Left lobe of liver (tissue), 2 donors: ENCODE measurements around the gene RFT1. TPM values are rescaled to one million over a fixed set of nuclear protein-coding genes. Genes with fewer than 3 reads are reported as not detected.
"Not testable (repeated sequence)": the region's sequence is repeated elsewhere in the genome, so short reads cannot be mapped to it uniquely, and the experiment has no call there.

Source experiments
- ATAC-seq: fragments of 200-7000 bp; cut with Tn5 transposase; one replicate; pipeline ENCODE4 v1.9.1; 2020; ENCODE audit warnings: mild to moderate bottlenecking, moderate library complexity
- DNase-seq: peaks from one replicate; pipeline ENCODE4 v3.0.0-alpha.2; 2020; ENCODE audit warnings: low spot score
- total RNA-seq: library from RNA; stranded (reverse); gene quantifications from one replicate; pipeline ENCODE4 v1.2.1, GENCODE V29; 2021
- donor health status: DM: no; HTN: no; CAD: no; lungs with moderate emphysema.
- donor health status: DM: no; HTN: yes; CAD: no.

Gene RFT1
- total RNA-seq, 1 donor from 2014 or later, result 11.8 TPM

- DNase-seq (peak; percentile 84), ATAC-seq (peak; percentile 89)
Measured at GRCh38 chr3:53072653-53073552, 57.3 kb downstream of the RFT1 start.

DNA sequence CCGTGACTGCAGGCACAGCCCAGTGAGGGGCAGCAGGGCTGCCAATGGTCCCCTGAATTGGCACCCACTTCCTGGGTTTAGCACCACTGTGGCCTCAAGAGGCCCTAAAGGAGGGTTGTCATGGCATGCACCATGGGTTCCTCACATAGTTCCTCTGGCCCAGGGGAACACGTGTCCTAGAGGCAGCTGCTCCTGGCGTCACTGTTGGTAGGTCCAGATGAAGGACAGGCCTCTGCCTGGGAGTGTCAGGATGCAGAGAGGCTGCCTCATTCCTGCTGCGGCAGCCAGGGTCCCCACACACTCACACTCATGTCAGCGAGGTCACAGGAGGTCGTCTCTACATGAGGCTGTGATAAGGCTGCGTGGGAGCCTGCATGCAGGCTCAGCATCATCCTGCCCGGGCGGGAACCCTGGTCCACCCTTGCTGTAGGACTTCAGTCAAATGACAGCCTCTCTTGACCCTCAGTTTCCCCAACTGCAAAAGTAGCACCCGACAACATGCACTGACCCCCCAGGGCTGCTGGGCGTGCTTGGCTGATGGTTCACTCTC is 58.3 kb downstream of the RFT1 start:
- DNase-seq (peak; percentile 45), ATAC-seq (no peak)

DNA sequence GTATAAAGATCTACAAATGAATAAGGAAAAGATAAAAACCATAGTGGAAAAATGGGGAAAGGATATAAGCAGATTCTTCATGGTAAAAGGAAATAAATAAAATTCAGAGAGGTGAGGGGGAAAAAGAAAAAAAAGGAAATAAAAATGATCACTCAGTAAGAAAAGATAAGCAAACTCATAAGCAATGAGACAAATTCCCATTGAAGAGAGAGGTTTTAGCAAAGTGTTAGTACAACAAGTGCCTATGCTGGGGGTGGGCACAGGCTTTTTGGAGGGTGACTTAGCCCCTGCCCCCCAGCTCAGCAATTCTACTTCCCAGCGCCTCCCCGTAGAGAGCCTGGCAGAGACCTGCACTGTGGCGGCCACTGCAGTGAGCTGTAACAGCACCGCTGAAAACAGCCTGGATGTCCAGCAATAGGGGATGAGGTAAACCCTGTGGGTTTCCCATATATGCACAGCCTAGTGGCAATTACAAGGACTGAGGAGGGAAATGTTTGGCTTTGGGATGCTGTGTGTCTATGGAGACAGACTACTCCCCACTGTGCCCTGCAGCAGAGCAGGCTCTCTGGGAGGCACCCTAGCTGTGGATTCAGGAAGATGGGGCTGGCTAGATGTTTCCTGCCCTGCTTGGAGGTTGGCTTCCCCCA is 60.7 kb downstream of the RFT1 start:
- DNase-seq (peak; percentile 18), ATAC-seq (no peak)

- DNase-seq (peak; percentile 28), ATAC-seq (no peak)
Measured at GRCh38 chr3:53068176-53068575, 62.1 kb downstream of the RFT1 start.

GRCh38 chr3:53067567-53067966 is 62.7 kb downstream of the RFT1 start:
- DNase-seq (no peak), ATAC-seq (no peak)

DNA sequence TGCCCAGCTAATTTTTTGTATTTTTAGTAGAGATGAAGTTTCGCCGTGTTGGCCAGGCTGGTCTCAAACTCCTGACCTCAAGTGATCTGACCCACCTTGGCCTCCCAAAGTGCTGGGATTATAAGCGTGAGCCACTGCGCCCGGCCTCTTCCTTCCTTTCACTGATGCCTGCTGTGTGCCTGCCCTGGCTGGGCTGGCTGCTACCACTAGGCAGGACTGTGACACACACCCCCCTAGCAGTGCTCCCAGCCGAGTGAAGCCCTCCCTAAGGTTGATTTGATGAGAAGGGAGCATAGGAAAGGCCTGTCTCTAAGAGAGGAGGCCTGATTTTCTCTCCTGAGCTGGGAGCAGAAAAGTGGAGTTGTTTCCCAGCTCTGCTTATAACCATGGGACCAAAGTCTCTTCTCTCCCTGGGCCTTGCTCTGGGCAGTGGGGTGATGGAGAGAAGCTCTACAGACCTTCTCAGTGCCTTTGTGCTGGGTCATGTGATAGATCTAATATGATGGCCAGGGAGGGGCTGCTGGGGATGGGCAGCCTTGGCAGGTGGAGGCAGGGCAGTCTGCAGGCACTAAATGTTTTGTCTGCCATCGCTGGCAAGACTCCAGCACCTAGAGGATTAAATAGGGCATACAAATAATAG is 64.3 kb downstream of the RFT1 start:
- ATAC-seq, result peak; percentile 33
- DNase-seq, result peak; percentile 33

DNA sequence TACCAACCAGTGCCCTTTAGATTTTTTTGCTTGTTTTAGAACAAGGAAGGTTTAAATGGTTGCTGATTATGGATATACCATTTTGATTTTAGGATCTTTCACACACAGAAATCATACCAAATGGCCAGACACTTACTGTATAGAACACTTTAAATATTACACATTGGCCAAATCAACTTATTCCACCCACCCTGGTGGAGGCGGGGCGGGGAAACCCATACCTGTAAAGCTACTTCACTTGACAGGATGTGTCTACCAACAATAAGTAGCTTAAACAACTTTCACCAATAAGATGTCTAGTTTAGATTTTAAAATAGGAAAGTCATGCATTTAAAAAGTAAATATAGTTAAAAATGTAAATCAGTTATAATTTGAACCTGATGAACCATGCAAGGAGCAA is 67.3 kb downstream of the RFT1 start:
- DNase-seq (no peak), ATAC-seq (no peak)

DNA sequence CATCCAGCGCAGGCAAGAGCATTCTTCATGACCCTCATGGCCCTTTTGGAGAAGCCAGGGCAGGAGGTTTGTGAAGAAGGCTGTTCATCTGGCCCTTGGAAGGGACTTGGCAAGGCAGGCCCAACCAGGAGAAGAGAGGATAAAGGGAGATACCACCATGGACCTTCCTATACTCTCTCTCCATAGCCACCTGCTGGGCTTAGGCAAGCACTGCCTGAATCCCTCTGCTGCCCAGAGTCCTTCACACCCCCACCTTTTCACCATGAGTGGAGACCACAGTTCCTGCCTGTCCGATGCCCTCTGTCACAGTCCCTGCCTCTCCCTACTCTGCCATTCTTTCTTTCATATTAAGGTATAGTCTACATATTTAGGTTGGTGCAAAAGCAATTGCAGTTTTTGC is 73.8 kb downstream of the RFT1 start:
- ATAC-seq, result peak; percentile 84
- DNase-seq, result peak; percentile 33

- ATAC-seq, DNase-seq: not testable (repeated sequence)
Measured at GRCh38 chr3:53054233-53054632, 76.0 kb downstream of the RFT1 start.

GRCh38 chr3:53051929-53052328 is 78.3 kb downstream of the RFT1 start:
- DNase-seq, result no peak
- no peak for ATAC-seq

- DNase-seq (peak; percentile 52), ATAC-seq (peak; percentile 47)
Measured at GRCh38 chr3:53049987-53050386, 80.2 kb downstream of the RFT1 start.

DNA sequence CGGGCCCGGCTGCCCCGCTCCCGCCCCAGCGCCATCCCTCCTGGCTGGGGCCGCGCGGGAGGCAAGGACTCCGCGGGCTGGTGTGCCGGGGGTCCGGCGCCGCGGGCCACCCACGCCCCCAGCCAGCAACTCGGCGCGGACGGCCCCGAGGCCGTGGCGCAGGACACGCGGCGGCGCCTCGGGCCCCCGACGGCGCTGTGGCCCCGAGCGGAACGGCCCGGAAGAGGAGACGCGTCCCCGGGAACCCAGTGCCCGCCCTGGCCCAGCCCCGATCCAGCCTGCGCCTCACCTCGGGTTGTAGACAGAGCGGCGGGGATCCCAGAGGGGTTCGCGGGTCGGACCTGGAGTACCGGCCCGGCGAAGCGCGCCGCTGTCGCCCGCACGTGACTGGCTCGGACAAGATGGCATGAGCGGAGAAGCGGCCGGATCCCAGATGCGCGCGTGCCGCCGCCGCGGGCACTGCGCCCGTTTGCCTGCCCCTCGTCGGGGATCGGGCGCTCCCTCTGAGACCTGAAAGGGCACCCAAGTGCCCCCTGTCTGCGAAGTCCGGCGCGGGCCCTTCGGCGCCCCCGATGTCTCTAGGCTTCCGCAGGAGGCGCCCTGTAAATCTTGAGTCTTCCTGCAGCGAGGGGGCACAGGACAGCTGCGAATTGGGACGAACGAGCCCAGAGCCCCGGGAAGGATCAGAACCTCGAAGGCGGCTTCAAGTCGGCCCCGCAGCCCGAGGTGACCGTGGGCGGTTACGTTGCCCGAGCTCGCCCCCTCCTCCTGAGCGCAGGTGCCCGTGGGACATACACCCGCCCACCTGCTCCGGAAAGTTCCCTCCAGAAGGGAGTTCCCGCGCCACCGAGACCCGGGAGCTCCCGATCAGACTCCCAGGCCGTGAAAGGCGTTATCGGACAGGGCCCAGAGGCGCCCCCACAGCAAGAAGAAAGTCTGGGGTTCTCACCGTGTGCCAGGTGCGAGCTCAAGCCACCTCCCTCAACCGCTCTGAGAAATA is 83.8 kb downstream of the RFT1 start:
- DNase-seq (peak; percentile 68), ATAC-seq (peak; percentile 21)

GRCh38 chr3:53045518-53046170 is 84.6 kb downstream of the RFT1 start, which contains the start of gene SFMBT1:
TSS of gene SFMBT1 (minus strand) at chr3:53046073. CDS start at chr3:52969128, 76,945 bp downstream.
- ATAC-seq (peak; percentile 70), DNase-seq (peak; percentile 78)

DNA sequence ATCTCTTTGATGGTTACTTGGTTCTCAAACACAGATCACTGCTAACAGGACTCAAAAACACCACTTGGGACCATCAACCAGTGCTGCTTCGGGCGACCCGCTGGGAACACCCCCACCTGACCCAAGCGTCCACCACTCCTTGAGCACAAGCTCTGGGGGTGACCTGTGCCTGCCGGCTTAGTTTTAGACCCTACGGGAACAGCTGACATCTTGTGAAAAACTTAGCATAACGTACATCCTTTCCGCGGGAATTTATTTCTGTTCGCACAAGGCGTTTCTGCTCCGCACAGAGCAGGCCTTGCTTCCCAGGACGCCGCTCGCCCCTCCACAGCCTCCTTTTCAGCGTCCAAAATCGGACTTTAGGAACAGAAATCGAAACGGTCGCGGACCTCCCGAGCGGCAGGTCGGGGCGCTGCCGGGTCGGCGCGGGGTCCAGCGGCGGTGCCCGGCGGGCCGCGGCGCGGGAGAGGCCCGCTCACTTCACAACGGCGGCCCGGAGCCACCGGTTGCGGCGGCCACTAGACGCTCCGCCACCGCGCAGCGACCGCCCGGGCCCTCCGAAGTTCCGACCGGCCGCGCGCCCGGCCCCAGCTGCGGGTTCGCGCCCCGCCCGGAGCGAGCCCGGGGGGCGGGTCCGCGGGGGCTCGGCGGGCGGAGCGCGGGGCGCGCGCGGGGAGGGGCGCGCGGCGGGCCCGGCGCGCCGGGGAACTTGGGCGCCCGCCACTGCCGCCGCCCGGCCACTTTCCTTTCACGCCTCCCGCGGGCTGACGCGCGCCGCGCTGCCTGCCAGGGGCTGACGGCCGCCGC is 85.3 kb downstream of the RFT1 start:
- ATAC-seq (peak; percentile 73), DNase-seq (peak; percentile 82)

DNA sequence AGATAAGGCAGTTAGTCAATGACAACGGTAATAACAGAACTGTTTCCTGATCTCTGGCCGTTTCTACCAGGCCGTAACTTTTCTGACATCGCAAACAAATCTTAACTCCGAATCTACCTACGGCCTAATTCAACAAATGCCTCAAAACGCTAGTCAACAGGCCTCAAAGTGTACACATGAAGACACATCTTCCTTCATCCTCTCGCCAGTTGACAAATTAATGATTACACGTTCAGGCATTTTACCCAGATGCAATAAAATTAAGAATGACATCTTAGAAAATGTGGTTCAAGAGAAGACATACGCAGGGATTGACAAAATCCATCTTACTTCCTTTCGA is 85.9 kb downstream of the RFT1 start:
- no peak for ATAC-seq
- DNase-seq, result no peak

DNA sequence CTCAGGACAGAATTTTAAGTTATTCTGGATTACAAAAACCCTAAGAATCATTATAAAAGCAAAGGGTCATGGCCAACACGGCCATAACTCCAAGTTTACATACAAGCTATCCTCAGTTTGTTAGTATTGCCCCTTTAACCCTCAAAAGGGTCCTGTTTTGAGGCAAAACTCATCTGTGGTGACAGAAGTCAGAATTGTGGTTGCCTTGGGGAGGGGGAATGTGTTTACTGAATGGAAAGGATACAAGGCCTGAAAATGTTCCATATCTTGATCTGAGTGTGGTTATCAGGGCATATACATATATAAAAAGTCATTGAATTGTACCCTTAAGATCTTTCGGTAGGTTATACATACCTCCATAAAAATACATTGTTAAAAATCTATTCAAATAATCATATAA is 86.5 kb downstream of the RFT1 start:
- DNase-seq, result no peak
- ATAC-seq, result no peak

GRCh38 chr3:53042651-53043050 is 87.6 kb downstream of the RFT1 start:
- ATAC-seq (no peak), DNase-seq (no peak)

DNA sequence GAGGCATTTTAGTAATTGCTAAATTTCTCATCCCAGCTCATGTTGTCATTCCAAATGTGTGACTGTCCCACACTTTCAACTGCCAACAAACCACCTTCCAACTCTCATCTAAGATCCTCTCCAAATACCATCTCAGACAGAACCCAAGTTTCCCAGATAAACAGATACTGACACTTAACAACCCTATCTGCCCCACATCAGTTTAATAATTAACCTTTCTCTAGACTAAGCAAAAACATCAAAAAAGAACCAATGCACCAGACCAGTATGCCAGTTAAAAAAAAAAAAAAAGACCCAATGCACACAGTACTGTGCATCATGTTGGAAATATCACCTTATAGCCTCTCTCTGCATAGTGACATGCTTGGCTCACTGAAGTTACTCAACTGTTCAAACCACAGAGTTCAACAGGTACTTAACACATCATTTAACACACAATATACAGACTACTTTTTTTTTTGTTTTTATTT is 89.8 kb downstream of the RFT1 start:
- ATAC-seq (peak; percentile 67), DNase-seq (no peak)

DNA sequence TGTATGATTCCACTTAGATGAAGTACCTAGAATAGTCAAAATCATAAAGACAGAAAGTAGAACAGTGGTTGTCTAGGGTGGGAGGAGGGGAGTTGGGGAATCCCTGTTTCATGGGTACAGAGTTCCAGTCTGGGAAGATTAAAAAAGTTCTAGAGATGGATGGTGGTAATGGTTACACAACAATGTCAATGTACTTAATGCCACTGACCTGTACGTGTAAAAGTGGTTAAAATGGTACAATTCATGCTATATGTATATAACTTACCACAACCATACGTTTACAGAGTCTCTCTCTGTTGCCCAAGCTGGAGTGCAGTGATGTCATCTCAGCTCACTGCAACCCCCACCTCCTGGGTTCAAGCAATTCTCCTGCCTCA is 90.9 kb downstream of the RFT1 start:
- ATAC-seq, result no peak
- DNase-seq, result no peak
